Heart right ventricle (tissue), 16 donors: ENCODE measurements around the gene MYT1. TPM values are rescaled to one million over a fixed set of nuclear protein-coding genes. Genes with fewer than 3 reads are reported as not detected.

ENCODE experiments used
- ATAC-seq, 8 donors: fragments of 200-7000 bp; cut with Tn5 transposase; one replicate each; pipeline ENCODE4 v1.9.1; 2020; ENCODE audit warnings: mild to moderate bottlenecking in 8 of 8, moderate library complexity in 8 of 8, moderate number of reproducible peaks in 1 of 8
- DNase-seq, 2 donors: peaks; one replicate each; pipeline ENCODE4 v3.0.0-alpha.2; 2020
- H3K27ac ChIP-seq, 10 donors: fragments of 200-600 bp; sonication (generic) in 2 of 10; one replicate each; pipeline versions ENCODE4 v1.5.0 to v1.8.0; 2020 to 2022; ENCODE audit warnings: mild to moderate bottlenecking in 3 of 10
- H3K27me3 ChIP-seq, 7 donors: fragments of 200-600 bp; one replicate each; pipeline ENCODE4 v1.8.0; 2021 to 2022; ENCODE audit warnings: mild to moderate bottlenecking in 2 of 7
- H3K36me3 ChIP-seq, 9 donors: fragments of 200-600 bp; sonication (generic) in 1 of 9; one replicate each; pipeline versions ENCODE4 v1.5.0 to v1.8.0; 2020 to 2022; ENCODE audit warnings: mild to moderate bottlenecking in 2 of 9
- H3K4me1 ChIP-seq, 9 donors: fragments of 200-600 bp; sonication (generic) in 1 of 9; one replicate each; pipeline versions ENCODE4 v1.5.0 to v1.8.0; 2020 to 2022; ENCODE audit warnings: mild to moderate bottlenecking in 4 of 9
- H3K4me3 ChIP-seq, 10 donors: fragments of 200-600 bp; sonication (generic) in 2 of 10; one replicate each; pipeline versions ENCODE4 v1.5.0 to v1.8.0; 2020 to 2022; ENCODE audit warnings: mild to moderate bottlenecking in 7 of 10, moderate library complexity in 2 of 10
- H3K9me3 ChIP-seq, 11 donors: fragments of 200-600 bp in 10 of 11; sonication (generic) in 2 of 11; one replicate each; pipeline versions ENCODE4 v1.5.0 to v1.8.0; 2013 to 2022; ENCODE audit warnings: mild to moderate bottlenecking in 2 of 11, control low read depth in 1 of 11, moderate library complexity in 1 of 11
- CTCF ChIP-seq, 9 donors: fragments of 200-600 bp; sonication (generic) in 2 of 9; IDR thresholded peaks; one replicate each; pipeline versions ENCODE4 v1.5.0 to v1.8.0; 2021 to 2022; ENCODE audit warnings: antibody characterized with exemption in 9 of 9, mild to moderate bottlenecking in 5 of 9, moderate library complexity in 1 of 9
- WGBS, 2 donors: extraction: QIAGEN DNeasy Blood & Tissue Kit; methylation state at CpG; one replicate each; pipeline ENCODE4 v1.1.7; 2013; ENCODE audit warnings: inconsistent platforms in 1 of 2; 5-methylcytosine and 5-hydroxymethylcytosine counted together
- intact Hi-C, 10 donors: fragments of 100-400 bp; cut with DNase I; formaldehyde crosslinking; loops; one replicate each; pipeline versions ENCODE4 v1.11.1 to v1.14.2; 2022
- polyA plus RNA-seq, 2 donors: library from polyadenylated mRNA; stranded (reverse); fragments of 200-250 nt; gene quantifications; one replicate each; pipeline ENCODE4 v1.2.3, GENCODE V29; 2013
- total RNA-seq, 10 donors: library from RNA; stranded (reverse); fragmentation: NEBNext Ultra II Directional in 3 of 10; extraction: Animal tissue kit (Norgen Biotek cat#: 25700) in 3 of 10; gene quantifications; one replicate each; pipeline versions ENCODE4 v1.2.1 to v1.2.4, GENCODE V29; 2021 to 2023
- donor health status: Arrhythmogenic right ventricular cardiomyopathy.
- donor health status: ischemic (EF 13 %, LVEDD 7.1; RV severe dilation, severe dysfunction).
- donor health status: healthy with polysubstance abuse.
- donor health status: DM: no; HTN: yes; CAD: no.
- donor health status: DM: no; HTN: no; CAD: no.
- donor health status: ischemic (EF 25% LVEDD 6.9; RV normal size, moderate dysfunction).
- donor health status: ischemic (EF 25% LVEDD 5.7; RV mildly dilated, moderate dysfunction).
- donor health status: healthy.
- donor health status: DM: yes; HTN: yes; CAD: no.
- donor health status: Ischemic cardiomyopathy.
- donor health status: ischemic (EF 35%, LVEDD 5.7; RV mildly dilated, moderate dysfunction).
- donor health status: nonischemic (EF 11% LVEDD 7.7; RV severe dilation, severe dysfunction).
- donor health status: DM: yes; HTN: yes; CAD: no.
- donor health status: PGD.
- donor health status: ischemic (EF 29% LVEDD 5.4; RV normal size, mild dysfunction).
- donor health status: nonischemic (EF 23%, LVEDD 6.1; RV moderate dilation, normal function).

MYT1 gene
- total and polyA plus RNA-seq, 12 donors: 0.01 to 0.35 (median 0.11) TPM; not detected in 1

- Histone ChIP-seq H3K4me1 (peaks cover 0 to 18% (median 5%) of the 10 kb centered on the region in 9 donors), H3K27me3 (no peaks in the 10 kb centered on the region), H3K9me3 (no peaks in the 10 kb centered on the region), H3K36me3 (no peaks in the 10 kb centered on the region), H3K27ac (no peak overlapping the region), H3K4me3 (no peak overlapping the region)
- WGBS, 2 donors: 42 to 55% methylated on average over 11 of the region's 11 CpGs
- intact Hi-C loops: no loop called here
- DNase-seq (no peak), ATAC-seq (peak in 3 of 8 donors; percentile 6 to 52 (median 25))
- TF ChIP-seq CTCF (IDR thresholded peaks at IDR 0.05): no peak
Measured at GRCh38 chr20:64238115-64238825, 74.0 kb downstream of the MYT1 start.

- no peak for TF ChIP-seq CTCF (IDR thresholded peaks at IDR 0.05)
- 78 to 83% methylated on average over 7 of the region's 7 CpGs for WGBS, 2 donors
- Histone ChIP-seq H3K27ac (no peak overlapping the region), H3K36me3 (no peaks in the 10 kb centered on the region), H3K9me3 (no peaks in the 10 kb centered on the region), H3K27me3 (no peaks in the 10 kb centered on the region), H3K4me1 (peaks cover 0 to 14% (median 5%) of the 10 kb centered on the region in 9 donors), H3K4me3 (no peak overlapping the region)
- intact Hi-C loops: no loop called here
- ATAC-seq (no peak), DNase-seq (no peak)
Measured at GRCh38 chr20:64238851-64239387, 74.7 kb downstream of the MYT1 start.

- no peaks in the 10 kb centered on the region for H3K36me3 ChIP-seq
- no peak for DNase-seq
- 93% methylated on average over 19 of the region's 19 CpGs for WGBS, 2 donors
- no peak overlapping the region for H3K27ac ChIP-seq
- H3K27me3 ChIP-seq: peaks cover 0 to 5% (median 0%) of the 10 kb centered on the region in 7 donors
- TF ChIP-seq CTCF (IDR thresholded peaks at IDR 0.05): no peak
- H3K4me3 ChIP-seq: no peak overlapping the region
- peaks cover 0 to 8% (median 0%) of the 10 kb centered on the region in 9 donors for H3K4me1 ChIP-seq
- intact Hi-C loops: no loop called here
- no peaks in the 10 kb centered on the region for H3K9me3 ChIP-seq
- ATAC-seq: peak in 1 of 8 donors; percentile 18
Measured at GRCh38 chr20:64239449-64240242, 75.4 kb downstream of the MYT1 start.

GRCh38 chr20:64240243-64241015, 76.2 kb downstream of the MYT1 start:
- Histone ChIP-seq H3K27ac (no peak overlapping the region), H3K4me1 (peaks cover 0 to 8% (median 0%) of the 10 kb centered on the region in 9 donors), H3K9me3 (no peaks in the 10 kb centered on the region), H3K27me3 (peaks cover 0 to 7% (median 0%) of the 10 kb centered on the region in 7 donors), H3K36me3 (no peaks in the 10 kb centered on the region), H3K4me3 (no peak overlapping the region)
- ATAC-seq (no peak), DNase-seq (no peak)
- 90 to 92% methylated on average over 26 of the region's 26 CpGs for WGBS, 2 donors
- intact Hi-C loops: no loop called here
- no peak for TF ChIP-seq CTCF (IDR thresholded peaks at IDR 0.05)
